Gastroesophageal sphincter (tissue), 4 donors: ENCODE measurements around the gene EGF. TPM values are rescaled to one million over a fixed set of nuclear protein-coding genes. Genes with fewer than 3 reads are reported as not detected.
A peak's percentile ranks its signal among the peaks of the same experiment; 100 is the strongest.

Experiments
- ATAC-seq: fragments of 150-250 bp; one replicate; pipeline ENCODE4 v1.9.1; 2016; ENCODE audit warnings: mild to moderate bottlenecking, moderate library complexity
- H3K27ac ChIP-seq, 4 donors: fragments of 200-600 bp; sonication (generic) in 3 of 4; 1 replicate in 3 of 4; 2 replicates in 1 of 4; pipeline ENCODE4 v1.5.1; 2016 to 2019
- H3K27me3 ChIP-seq: fragments of 200-600 bp; sonication (generic); one replicate; pipeline ENCODE4 v1.5.1; 2019
- H3K36me3 ChIP-seq, 2 donors: fragments of 200-600 bp; sonication (generic); one replicate each; pipeline ENCODE4 v1.5.1; 2019; ENCODE audit warnings: control low read depth in 1 of 2
- H3K4me1 ChIP-seq, 3 donors: fragments of 200-600 bp; sonication (generic); 1 replicate in 2 of 3; 2 replicates in 1 of 3; pipeline ENCODE4 v1.5.1; 2016 to 2019; ENCODE audit warnings: control low read depth in 2 of 3
- H3K4me3 ChIP-seq, 2 donors: fragments of 200-600 bp; sonication (generic); one replicate each; pipeline ENCODE4 v1.5.1; 2019; ENCODE audit warnings: mild to moderate bottlenecking in 1 of 2, moderate library complexity in 1 of 2
- H3K9me3 ChIP-seq, 3 donors: fragments of 200-600 bp; sonication (generic); one replicate each; pipeline ENCODE4 v1.5.1; 2017 to 2019; ENCODE audit warnings: control low read depth in 2 of 3
- CTCF ChIP-seq, 4 experiments: fragments of 200-600 bp in 2 of 4; fragments of 450-650 bp in 2 of 4; sonication (generic) in 1 of 4; IDR thresholded peaks; one replicate each; pipeline ENCODE4 v1.5.1; 2017 to 2019; ENCODE audit warnings: antibody characterized with exemption in 4 of 4, mild to moderate bottlenecking in 2 of 4, moderate library complexity in 2 of 4
- EP300 ChIP-seq: sonication (generic); formaldehyde crosslinking; IDR thresholded peaks from one replicate; pipeline ENCODE4 v1.6.1; 2017; ENCODE audit warnings: antibody characterized with exemption, mild to moderate bottlenecking
- POLR2A ChIP-seq, 2 donors: fragments of 450-650 bp; IDR thresholded peaks; one replicate each; pipeline ENCODE4 v1.6.1; 2017; ENCODE audit warnings: antibody characterized with exemption in 2 of 2, mild to moderate bottlenecking in 2 of 2, moderate library complexity in 1 of 2
- POLR2AphosphoS5 ChIP-seq: sonication (generic); formaldehyde crosslinking; IDR thresholded peaks from one replicate; pipeline ENCODE4 v1.6.1; 2017; ENCODE audit warnings: antibody characterized with exemption
- WGBS, 2 donors: methylation state at CpG; one replicate each; pipeline ENCODE4 v1.1.5; 2018; ENCODE audit warnings: low coverage in 1 of 2; 5-methylcytosine and 5-hydroxymethylcytosine counted together
- total RNA-seq, 4 donors: library from RNA; depleted of rRNA; stranded (reverse); fragments of >200 nt; gene quantifications; one replicate each; pipeline ENCODE4 v1.1.0, GENCODE V29; 2016

The EGF gene
- total RNA-seq, 4 donors from 2014 or later, result 0.23 to 1.3 (median 0.93) TPM; not detected in 1

- no peaks in the 10 kb centered on the region for H3K36me3 ChIP-seq
- TF ChIP-seq POLR2A (IDR thresholded peaks at IDR 0.05) (no peak), POLR2AphosphoS5 (no peak), EP300 (no peak), CTCF (IDR thresholded peaks at IDR 0.05) (no peak)
- H3K27ac ChIP-seq, result no peak overlapping the region
- no peak for ATAC-seq
- H3K4me3 ChIP-seq, result no peak overlapping the region
- H3K4me1 ChIP-seq, result peaks cover 0 to 11% (median 4%) of the 10 kb centered on the region in 3 donors
- no peaks in the 10 kb centered on the region for H3K9me3 ChIP-seq
- WGBS, 2 donors, result 69 to 74% methylated on average over 7 to 8 of the region's 8 CpGs
- no peaks in the 10 kb centered on the region for H3K27me3 ChIP-seq
These were observed 2.8 kb downstream of the EGF start for GRCh38 chr4:109915385-109916026.

GRCh38 chr4:109916027-109916409 lies 3.3 kb downstream of the EGF start:
- TF ChIP-seq EP300 (no peak), POLR2A (IDR thresholded peaks at IDR 0.05) (no peak), POLR2AphosphoS5 (no peak), CTCF (IDR thresholded peaks at IDR 0.05) (no peak)
- WGBS, 2 donors, result 52 to 88% methylated on average over 3 to 4 of the region's 4 CpGs
- no peak for ATAC-seq
- no peaks in the 10 kb centered on the region for H3K27me3 ChIP-seq
- no peaks in the 10 kb centered on the region for H3K36me3 ChIP-seq
- peaks cover 0 to 11% (median 4%) of the 10 kb centered on the region in 3 donors for H3K4me1 ChIP-seq
- H3K27ac ChIP-seq, result no peak overlapping the region
- H3K9me3 ChIP-seq, result no peaks in the 10 kb centered on the region
- no peak overlapping the region for H3K4me3 ChIP-seq

- Histone ChIP-seq H3K4me1 (no peaks in the 10 kb centered on the region), H3K27me3 (no peaks in the 10 kb centered on the region), H3K9me3 (no peaks in the 10 kb centered on the region), H3K27ac (no peak overlapping the region), H3K4me3 (no peak overlapping the region), H3K36me3 (no peaks in the 10 kb centered on the region)
- peak; percentile 73 for ATAC-seq
- 11 to 29% methylated on average over 1 of the region's 1 CpG for WGBS, 2 donors
- no peak for TF ChIP-seq POLR2AphosphoS5
- TF ChIP-seq CTCF (IDR thresholded peaks at IDR 0.05), result no peak
- no peak for TF ChIP-seq POLR2A (IDR thresholded peaks at IDR 0.05)
- no peak for TF ChIP-seq EP300
These were observed 8.7 kb downstream of the EGF start for GRCh38 chr4:109921384-109921808.

- no peak for ATAC-seq
- 93 to 94% methylated on average over 2 of the region's 2 CpGs for WGBS, 2 donors
These were observed 12.7 kb downstream of the EGF start for GRCh38 chr4:109925396-109925795.

More at GRCh38 chr4:109925396-109925795, 12.7 kb downstream of the EGF start:
- no peaks in the 10 kb centered on the region for H3K9me3 ChIP-seq
- H3K27me3 ChIP-seq, result no peaks in the 10 kb centered on the region
- no peaks in the 10 kb centered on the region for H3K36me3 ChIP-seq
- H3K4me3 ChIP-seq, result no peak overlapping the region
- no peaks in the 10 kb centered on the region for H3K4me1 ChIP-seq
- H3K27ac ChIP-seq, result no peak overlapping the region
- no peak for TF ChIP-seq EP300
- TF ChIP-seq POLR2AphosphoS5, result no peak
- TF ChIP-seq POLR2A (IDR thresholded peaks at IDR 0.05), result no peak
- TF ChIP-seq CTCF (IDR thresholded peaks at IDR 0.05), result no peak
